ENCODE results near the gene ABLIM1.

The ABLIM1 gene

DNA sequence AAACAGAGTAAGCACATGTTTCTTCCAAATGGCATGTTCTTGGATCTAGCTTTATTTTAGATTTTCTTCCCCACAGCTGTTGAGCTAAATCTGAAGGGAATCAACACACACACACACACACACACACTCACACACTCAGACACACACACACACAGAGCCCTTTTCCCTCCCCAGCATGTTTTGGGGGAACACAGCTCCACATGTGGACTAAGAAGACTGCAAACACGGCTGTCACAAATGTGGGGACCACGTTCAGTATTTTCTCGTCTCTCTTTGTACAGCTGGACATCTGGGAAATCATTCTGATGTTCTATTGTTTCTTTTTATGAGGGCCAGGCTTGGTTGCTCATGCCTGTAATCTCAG is 116.3 kb downstream of the ABLIM1 start:
- DNase-seq = no peak

GRCh38 chr10:114541081-114541796 is 116.8 kb downstream of the ABLIM1 start:
- peak; percentile 75 to 77 for DNase-seq

DNA sequence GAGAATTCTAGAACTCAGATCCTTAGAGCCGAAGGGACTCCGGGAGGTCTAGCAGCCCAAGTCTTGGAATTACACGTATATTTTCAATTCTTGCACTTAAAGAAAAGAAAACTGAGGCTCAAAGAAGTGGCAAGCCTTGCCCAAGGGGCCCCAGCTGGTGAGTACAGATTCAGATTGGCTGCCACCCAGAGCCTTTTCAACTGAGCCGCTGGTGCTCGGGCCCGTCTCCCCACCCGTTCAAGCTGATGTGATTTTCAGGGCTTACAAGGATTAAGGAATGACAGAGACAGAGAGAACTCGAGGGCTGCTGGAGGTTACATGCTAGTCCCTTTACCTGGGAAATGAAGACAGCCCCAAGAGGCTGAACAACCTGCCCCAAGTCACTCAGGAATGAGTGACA is 117.8 kb downstream of the ABLIM1 start:
- DNase-seq = peak in 1 of 2 experiments; percentile 53

- DNase-seq = no peak
These were observed 118.5 kb downstream of the ABLIM1 start for GRCh38 chr10:114539623-114540022.

- peak; percentile 68 to 71 for DNase-seq
These were observed 119.7 kb downstream of the ABLIM1 start for GRCh38 chr10:114538181-114538906.

GRCh38 chr10:114537736-114538135 is 120.3 kb downstream of the ABLIM1 start:
- DNase-seq = no peak

- DNase-seq = no peak
These were observed 123.5 kb downstream of the ABLIM1 start for GRCh38 chr10:114534571-114534981.

DNA sequence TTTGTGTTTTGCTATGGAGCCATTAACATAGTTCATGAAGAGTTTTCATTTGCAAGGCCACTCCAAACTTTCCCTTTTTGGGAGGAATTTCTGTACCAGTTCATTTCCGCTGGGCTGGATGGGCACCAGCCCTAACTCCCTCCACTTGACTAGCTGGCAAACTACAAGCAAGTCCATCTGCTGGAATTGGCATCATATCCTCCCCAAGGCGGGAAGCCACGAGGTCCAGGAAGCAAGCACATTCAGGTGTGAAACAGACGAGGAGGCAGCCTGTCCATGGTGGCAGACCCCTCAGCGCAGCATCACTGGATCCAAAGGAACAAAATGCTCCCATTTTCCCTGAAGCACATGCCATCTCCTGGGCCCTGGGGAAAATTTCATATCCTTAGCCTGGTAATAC is 125.8 kb downstream of the ABLIM1 start:
- no peak for DNase-seq

DNA sequence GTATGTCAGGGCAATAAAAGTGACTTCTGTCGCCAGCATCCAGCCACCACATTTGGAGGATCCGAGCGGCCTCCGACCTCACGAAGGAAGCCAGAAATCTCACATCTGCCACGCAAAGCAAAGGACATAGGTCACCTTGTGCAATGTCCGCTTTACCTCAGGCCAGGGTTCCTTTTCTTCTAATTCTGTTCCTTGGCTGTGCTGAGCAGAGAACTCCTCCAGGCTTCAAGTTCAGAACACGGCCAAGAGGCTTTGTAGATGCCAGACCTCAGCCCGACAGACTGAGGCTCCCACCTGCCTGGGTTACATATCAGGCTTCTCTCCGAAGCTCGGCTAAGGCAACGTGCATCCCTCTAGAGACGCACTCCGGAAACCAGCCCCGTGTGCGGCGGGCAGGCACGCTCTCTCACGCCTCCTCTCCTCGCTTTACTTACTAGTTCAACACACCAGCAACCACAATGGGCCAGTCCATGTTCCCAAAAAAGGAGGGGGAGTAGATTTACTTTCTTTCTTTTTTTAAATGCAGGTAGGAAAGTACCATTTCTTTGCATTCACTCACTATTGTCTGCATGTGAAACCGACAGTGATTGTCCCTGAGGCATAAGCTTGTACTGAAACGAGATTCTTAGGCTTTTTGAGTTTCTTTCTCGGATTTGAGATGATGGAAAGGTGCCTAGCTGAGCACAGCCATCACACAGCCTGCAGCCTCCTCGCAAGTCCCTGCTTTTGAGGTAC is 131.4 kb downstream of the ABLIM1 start:
- peak; percentile 88 to 90 for DNase-seq

- DNase-seq = no peak
These were observed 132.0 kb downstream of the ABLIM1 start for GRCh38 chr10:114526126-114526503.

DNA sequence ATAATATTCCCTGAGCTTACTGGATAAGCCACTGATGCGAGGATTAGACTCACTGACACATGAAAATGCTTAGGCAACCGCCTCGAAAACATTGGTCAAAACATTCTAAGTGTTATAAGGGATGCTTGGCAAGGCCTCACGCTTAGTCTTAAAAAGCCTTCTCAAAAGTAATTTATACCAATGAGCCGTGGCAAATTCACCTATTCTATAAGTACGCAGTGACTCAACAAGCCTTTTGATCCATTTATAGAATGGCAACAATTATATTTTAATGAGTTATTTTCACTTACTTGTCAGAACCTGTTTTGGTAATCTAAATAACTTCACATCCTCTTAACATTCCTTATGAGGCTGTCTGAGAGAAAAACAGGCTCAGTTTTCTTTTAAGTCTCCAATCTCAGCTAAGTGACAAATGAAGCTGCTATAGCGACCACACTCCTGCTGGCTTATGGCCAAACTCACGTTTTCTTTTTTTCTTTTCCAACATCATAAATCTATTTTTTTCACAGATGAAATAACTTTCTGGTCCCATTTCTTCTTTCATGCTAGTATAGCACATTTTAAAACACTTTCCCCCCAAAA is 132.6 kb downstream of the ABLIM1 start:
- DNase-seq = no peak

- no peak for DNase-seq
These were observed 134.2 kb downstream of the ABLIM1 start for GRCh38 chr10:114523876-114524275.

GRCh38 chr10:114521255-114521654 is 136.8 kb downstream of the ABLIM1 start:
- DNase-seq = no peak

GRCh38 chr10:114520453-114520852 is 137.6 kb downstream of the ABLIM1 start:
- DNase-seq = no peak

DNA sequence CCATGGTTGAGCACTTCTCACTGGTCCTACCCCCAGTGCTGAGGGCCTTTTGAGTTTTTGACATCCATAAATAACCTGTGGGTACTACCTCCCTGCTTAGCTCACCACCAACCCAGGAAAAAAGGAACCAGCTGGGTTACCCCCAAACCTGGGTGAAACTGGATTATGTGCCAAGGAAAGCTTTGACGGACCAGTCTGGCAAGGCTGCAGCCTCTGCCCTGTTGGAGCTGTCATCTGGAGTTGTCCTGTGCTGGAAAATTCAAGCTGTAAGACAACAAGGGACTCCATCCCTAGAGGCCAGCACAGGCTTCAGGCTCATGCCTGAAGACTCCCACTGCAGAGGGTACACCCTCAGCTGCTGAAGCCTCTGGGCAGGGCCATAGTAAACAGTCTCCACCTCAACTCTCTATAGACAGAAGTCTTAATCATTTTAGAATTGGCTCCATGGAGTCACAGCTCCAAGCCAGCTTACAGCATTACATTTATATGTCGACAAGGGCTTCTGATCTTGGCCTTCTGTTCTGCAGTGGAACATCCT is 138.2 kb downstream of the ABLIM1 start:
- no peak for DNase-seq

DNA sequence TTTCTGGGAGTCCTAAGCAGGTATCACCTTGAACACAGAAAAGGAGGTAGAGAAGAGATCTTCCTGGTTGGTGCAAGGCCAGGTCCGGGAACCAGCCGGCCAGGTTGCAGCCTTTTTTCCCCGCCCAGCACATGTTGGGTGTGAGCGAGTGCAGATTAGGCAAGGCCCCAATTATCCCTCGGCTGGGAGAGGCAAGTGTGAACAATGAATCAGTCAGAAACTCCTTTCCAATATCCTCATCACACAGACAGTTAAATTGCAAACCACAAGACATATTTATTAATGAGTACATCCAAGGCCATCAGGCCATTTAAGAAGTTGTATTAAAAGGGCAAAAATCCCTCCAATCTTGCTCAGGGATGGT is 138.8 kb downstream of the ABLIM1 start:
- no peak for DNase-seq

DNA sequence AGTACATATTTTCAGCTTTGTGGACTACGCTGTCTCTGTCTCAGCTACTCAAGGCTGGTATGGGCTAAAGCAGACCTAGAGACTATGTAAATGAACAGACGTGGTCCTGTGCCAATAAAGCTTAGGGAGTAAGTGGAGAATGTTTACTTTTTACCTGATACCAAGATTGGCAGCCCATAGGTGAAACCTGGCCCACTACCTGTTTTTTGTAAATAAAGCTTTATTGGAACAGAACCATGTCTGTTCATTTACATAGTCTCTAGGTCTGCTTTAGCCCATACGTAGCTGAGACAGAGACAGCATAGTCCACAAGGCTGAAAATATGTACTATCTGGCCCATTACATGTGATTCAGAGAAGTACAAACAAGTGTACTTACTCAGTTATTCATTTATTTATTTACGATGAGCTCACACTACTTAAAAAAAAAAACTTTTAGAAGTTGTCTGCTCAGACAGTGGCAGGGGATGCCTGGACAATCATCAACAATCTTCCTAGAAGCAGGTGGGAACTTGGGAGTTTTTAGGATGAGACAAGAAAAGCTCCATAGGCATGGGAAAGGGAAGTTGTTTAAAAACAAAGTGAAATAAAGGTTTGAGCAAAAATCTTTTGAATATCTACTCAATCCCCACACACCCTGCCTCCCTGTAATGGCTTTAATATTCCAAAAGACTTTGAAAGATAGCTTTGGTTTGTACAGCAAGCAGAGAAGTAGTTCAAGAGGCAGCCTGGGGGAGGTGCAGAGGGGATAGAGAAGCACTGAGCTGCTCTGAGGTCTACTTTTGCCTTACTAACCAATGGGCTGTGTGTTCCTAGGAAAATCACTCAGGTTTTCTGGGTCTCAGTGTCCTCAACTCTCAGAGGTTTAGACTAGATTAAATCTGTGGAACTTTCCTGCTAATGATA is 139.4 kb downstream of the ABLIM1 start:
- DNase-seq = no peak

DNA sequence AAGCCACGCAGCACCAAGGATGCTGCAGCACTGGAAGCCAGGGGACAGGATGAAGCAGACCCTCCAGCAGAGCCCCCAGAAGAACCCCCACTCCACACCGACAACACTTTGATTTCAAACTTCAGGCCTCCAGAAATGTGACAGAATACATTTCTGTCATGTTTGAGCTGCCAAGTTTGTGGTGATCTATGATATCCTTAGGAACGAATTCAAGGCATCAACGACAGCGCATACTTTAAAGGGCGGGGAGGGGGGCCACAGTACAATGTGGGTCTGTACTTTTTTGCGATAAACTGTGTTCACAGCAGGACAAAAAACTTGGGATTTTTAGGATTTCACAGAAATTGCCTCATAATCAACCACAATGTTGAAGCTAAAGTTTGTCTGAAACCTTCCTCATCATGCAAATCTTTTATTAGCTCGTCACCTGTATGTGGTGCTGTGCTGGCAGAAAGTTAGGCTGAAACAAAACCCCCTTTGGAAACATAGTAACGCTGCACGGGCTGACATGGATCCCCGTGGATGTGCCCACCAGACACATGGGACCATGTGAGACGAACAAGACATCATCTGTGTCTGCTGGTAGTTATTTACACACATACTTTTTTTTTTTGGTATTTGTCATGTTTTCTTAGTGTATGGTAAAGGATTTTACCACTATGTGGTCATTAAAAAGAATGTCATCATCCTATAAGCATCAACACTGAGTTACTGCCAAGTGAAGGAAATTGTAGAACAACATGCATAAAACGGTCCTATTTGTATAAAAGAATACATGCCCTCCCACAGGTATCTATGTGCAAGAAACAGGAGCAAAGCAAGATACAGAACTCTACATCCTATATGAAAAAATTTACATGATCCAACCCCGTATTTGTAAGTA is 140.5 kb downstream of the ABLIM1 start:
- DNase-seq = no peak

DNA sequence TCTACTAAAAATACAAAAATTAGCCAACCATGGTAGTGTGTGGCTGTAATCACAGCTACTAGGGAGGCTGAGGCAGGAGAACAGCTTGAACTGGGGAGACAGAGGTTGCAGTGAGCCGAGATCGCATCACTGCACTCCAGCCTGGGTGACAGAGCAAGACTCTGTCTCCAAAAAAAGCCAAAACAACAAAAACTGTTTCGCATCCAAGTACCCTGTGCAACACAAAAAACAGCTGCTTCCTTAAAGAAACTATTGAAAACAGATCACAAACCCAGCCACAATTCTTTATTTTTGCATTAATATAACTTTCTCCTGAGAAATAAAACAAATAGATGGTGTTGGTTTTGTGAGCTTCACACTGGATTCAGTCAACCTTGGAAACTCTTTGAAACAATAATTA is 141.7 kb downstream of the ABLIM1 start:
- no peak for DNase-seq

GRCh38 chr10:114515298-114515914 is 142.7 kb downstream of the ABLIM1 start:
- no peak for DNase-seq

DNA sequence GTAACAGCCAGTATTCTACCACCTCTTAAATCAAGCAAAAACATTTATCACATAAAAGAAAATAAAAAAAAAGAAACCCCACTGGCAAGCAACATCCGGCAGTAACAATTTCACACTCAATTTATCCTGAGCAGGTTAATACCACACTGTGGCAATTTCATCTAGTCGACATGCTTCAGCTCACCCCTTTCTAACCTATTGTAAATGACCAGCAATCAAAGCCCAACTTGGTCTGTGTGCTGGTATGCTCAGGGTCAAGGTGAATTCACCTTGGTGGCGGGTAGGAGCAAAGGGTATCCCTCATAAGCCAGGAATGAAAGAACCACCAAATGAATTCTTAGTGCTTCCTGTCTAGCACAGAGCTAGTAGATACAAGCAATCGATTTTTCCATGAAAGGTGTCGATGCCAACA is 144.7 kb downstream of the ABLIM1 start:
- DNase-seq = no peak
